ENCODE data around the gene ZKSCAN1. TPM values are rescaled to one million over a fixed set of nuclear protein-coding genes. Genes with fewer than 3 reads are reported as not detected.

The ZKSCAN1 gene
- total and polyA plus RNA-seq, 2 donors (not counting 1 experiment from before 2014, with no cell fraction given): 12.9 to 97.4 TPM

- WGBS (ENCODE audit: insufficient coverage): 100% methylated on average over 1 of the region's 3 CpGs
- POLR2A ChIA-PET: no interaction called here
- H3K4me3 ChIP-seq (ENCODE audit: control extremely low read depth in 1 of 5, extremely low read depth in 1 of 5, insufficient read depth in 1 of 5, low read depth in 2 of 5, low read length in 4 of 5): no peak overlapping the region
- H3K27ac ChIP-seq (ENCODE audit: low read length in 2 of 2): no peak overlapping the region
- TF ChIP-seq, protein P1, sequence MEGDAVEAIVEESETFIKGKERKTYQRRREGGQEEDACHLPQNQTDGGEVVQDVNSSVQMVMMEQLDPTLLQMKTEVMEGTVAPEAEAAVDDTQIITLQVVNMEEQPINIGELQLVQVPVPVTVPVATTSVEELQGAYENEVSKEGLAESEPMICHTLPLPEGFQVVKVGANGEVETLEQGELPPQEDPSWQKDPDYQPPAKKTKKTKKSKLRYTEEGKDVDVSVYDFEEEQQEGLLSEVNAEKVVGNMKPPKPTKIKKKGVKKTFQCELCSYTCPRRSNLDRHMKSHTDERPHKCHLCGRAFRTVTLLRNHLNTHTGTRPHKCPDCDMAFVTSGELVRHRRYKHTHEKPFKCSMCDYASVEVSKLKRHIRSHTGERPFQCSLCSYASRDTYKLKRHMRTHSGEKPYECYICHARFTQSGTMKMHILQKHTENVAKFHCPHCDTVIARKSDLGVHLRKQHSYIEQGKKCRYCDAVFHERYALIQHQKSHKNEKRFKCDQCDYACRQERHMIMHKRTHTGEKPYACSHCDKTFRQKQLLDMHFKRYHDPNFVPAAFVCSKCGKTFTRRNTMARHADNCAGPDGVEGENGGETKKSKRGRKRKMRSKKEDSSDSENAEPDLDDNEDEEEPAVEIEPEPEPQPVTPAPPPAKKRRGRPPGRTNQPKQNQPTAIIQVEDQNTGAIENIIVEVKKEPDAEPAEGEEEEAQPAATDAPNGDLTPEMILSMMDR (IDR thresholded peaks at IDR 0.05): no peak
- no peaks in the 10 kb centered on the region for H4K20me1 ChIP-seq (ENCODE audit: control insufficient read depth, insufficient read depth, low read length, poor library complexity, severe bottlenecking)
- Mint-ChIP-seq H3K27ac (no peak overlapping the region), H3K4me1 (peaks cover 24% of the 10 kb centered on the region), H3K4me3 (no peak overlapping the region), H3K27me3 (peaks cover 6% of the 10 kb centered on the region), H3K9me3 (ENCODE audit: insufficient read depth) (no peaks in the 10 kb centered on the region)
- no peak for DNase-seq
- no peaks in the 10 kb centered on the region for H3K9me3 ChIP-seq (ENCODE audit: control extremely low read depth in 1 of 3, control insufficient read depth in 2 of 3, insufficient read depth in 1 of 3, low read length in 2 of 3)
- no peak overlapping the region for H3K4me2 ChIP-seq (replicated peaks; ENCODE audit: low read depth, low read length, poor library complexity, severe bottlenecking)
- intact Hi-C loops (cut with micrococcal nuclease): no loop called here
- H3K36me3 ChIP-seq (replicated peaks in 1 of 2; ENCODE audit: control extremely low read depth in 1 of 2, control insufficient read depth in 1 of 2, extremely low read depth in 1 of 2, insufficient read depth in 2 of 2, low read length in 1 of 2): no peaks in the 10 kb centered on the region
- H3K27me3 ChIP-seq (replicated peaks in 1 of 4; ENCODE audit: control extremely low read depth in 1 of 4, control insufficient read depth in 3 of 4, insufficient read depth in 4 of 4, low read length in 3 of 4): no peaks in the 10 kb centered on the region
- CTCF ChIA-PET: interaction anchor here (0.7 kb wide), 1 partner anchor 187 kb away, joined by 4 read pairs; no protein-coding TSS in a partner anchor
- no peak overlapping the region for H3K9ac ChIP-seq (ENCODE audit: low read length)
- H2AFZ ChIP-seq (ENCODE audit: insufficient read depth, low read depth, low read length, poor library complexity, severe bottlenecking): no peak overlapping the region
- H3K79me2 ChIP-seq (ENCODE audit: control insufficient read depth, insufficient read depth, low read length): peaks cover 27% of the 10 kb centered on the region
- H3K4me1 ChIP-seq (ENCODE audit: control insufficient read depth in 2 of 2, insufficient read depth in 2 of 2, low read length in 2 of 2): peaks cover 15 to 19% of the 10 kb centered on the region in 2 donors
- ATAC-seq (ENCODE audit: low read depth): no peak
Observed at GRCh38 chr7:100013328-100013676, 2.1 kb upstream of the ZKSCAN1 start.

DNA sequence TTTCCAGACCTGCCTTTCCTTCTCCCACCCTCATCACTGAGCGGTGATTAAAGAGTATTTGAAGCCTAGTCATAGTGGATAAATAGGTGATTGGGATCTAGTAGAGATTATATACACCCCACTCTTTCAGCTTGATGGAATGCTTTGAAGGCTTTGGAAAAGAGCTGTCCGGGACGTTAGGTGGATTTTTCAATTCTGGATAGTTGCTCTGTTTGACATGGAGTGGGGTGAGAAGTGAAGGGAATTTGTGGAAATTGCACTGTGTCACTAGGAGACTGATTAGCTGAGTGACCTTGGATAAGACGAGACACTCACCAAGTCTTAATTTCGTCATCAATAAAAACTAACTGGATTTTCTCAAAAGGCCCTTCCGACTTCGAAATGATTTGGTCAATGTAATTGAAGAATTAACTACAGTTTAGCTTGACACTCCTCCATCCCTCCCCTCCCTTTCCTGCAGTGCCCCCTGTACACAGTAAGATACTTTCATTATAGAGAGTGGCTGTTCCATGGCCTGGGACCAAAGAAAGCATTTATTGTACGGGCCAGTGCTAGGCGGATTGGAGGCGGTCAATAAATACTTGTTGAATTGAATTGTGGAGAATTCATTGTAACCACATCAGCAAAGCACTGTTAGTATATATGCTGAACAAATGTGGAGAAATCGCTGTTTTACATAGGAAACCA is 962 bp downstream of the ZKSCAN1 start:
- ATAC-seq (ENCODE audit: low read depth) (no peak), DNase-seq (no peak)
- peak overlapping the region; percentile 75 to 89 (median 85) for H3K4me3 ChIP-seq (ENCODE audit: control extremely low read depth in 1 of 5, extremely low read depth in 1 of 5, insufficient read depth in 1 of 5, low read depth in 2 of 5, low read length in 4 of 5)
- Mint-ChIP-seq H3K4me3 (peak overlapping the region; percentile 93), H3K9me3 (ENCODE audit: insufficient read depth) (no peaks in the 10 kb centered on the region), H3K4me1 (peaks cover 39% of the 10 kb centered on the region), H3K27ac (peak overlapping the region; percentile 91), H3K27me3 (peaks cover 3% of the 10 kb centered on the region)
- H3K79me2 ChIP-seq (ENCODE audit: control insufficient read depth, insufficient read depth, low read length): peaks cover 54% of the 10 kb centered on the region
- ChIA-PET CTCF (interaction anchor here (0.6 to 1.7 kb wide), 4 partner anchors 26 to 103 kb away, joined by 3 to 5 read pairs (median 3); no protein-coding TSS in a partner anchor), POLR2A (interaction anchor here (0.6 to 2.0 kb wide), 4 partner anchors 19 to 412 kb away, joined by 3 to 14 read pairs (median 4); partner anchors contain the start of gene ZCWPW1)
- H3K4me1 ChIP-seq (ENCODE audit: control insufficient read depth in 2 of 2, insufficient read depth in 2 of 2, low read length in 2 of 2): peaks cover 15 to 19% of the 10 kb centered on the region in 2 donors
- intact Hi-C loops (cut with micrococcal nuclease): loop anchor here (5.0 kb wide), 1 partner anchor 1236 kb away; no protein-coding TSS in a partner anchor
- WGBS (ENCODE audit: insufficient coverage): 0% methylated on average over 2 of the region's 11 CpGs
- peak overlapping the region; percentile 94 for H3K9ac ChIP-seq (ENCODE audit: low read length)
- H3K27ac ChIP-seq (ENCODE audit: low read length in 2 of 2): peak overlapping the region; percentile 80 to 87
- H3K36me3 ChIP-seq (replicated peaks in 1 of 2; ENCODE audit: control extremely low read depth in 1 of 2, control insufficient read depth in 1 of 2, extremely low read depth in 1 of 2, insufficient read depth in 2 of 2, low read length in 1 of 2): no peaks in the 10 kb centered on the region
- peak overlapping the region; percentile 84 for H2AFZ ChIP-seq (ENCODE audit: insufficient read depth, low read depth, low read length, poor library complexity, severe bottlenecking)
- H3K4me2 ChIP-seq (replicated peaks; ENCODE audit: low read depth, low read length, poor library complexity, severe bottlenecking): peak overlapping the region; percentile 84
- no peaks in the 10 kb centered on the region for H3K27me3 ChIP-seq (replicated peaks in 1 of 4; ENCODE audit: control extremely low read depth in 1 of 4, control insufficient read depth in 3 of 4, insufficient read depth in 4 of 4, low read length in 3 of 4)
- H3K9me3 ChIP-seq (ENCODE audit: control extremely low read depth in 1 of 3, control insufficient read depth in 2 of 3, insufficient read depth in 1 of 3, low read length in 2 of 3): no peaks in the 10 kb centered on the region
- H4K20me1 ChIP-seq (ENCODE audit: control insufficient read depth, insufficient read depth, low read length, poor library complexity, severe bottlenecking): no peaks in the 10 kb centered on the region
- TF ChIP-seq, protein P1 (IDR thresholded peaks at IDR 0.05): no peak
- TF ChIP-seq EZH2 (IDR thresholded peaks at IDR 0.05; ENCODE audit: borderline replicate concordance, insufficient read depth, low read depth, low read length, poor library complexity, severe bottlenecking): no peak

Data from B cell (primary cell).